GM21717 (cell line): ENCODE results near the gene ISYNA1.

Experiments used
- ATAC-seq: cut with Tn5 transposase; IDR thresholded peaks from one replicate; pipeline ENCODE4 v1.9.1; 2021; ENCODE audit warnings: mild to moderate bottlenecking, moderate library complexity; ENCODE audit not compliant: unreplicated experiment

The ISYNA1 gene

GRCh38 chr19:18397242-18398202, 40.4 kb downstream of the ISYNA1 start, which contains the start of gene LRRC25:
Gene LRRC25 (minus strand): TSS chr19:18397622. CDS start chr19:18396963, 659 bp downstream.
- ATAC-seq, result no peak

GRCh38 chr19:18396471-18397241, 41.3 kb downstream of the ISYNA1 start:
- ATAC-seq, result no peak

- no peak for ATAC-seq
Measured at GRCh38 chr19:18393836-18394235, 44.1 kb downstream of the ISYNA1 start.

- no peak for ATAC-seq
Measured at GRCh38 chr19:18392926-18393325, 45.0 kb downstream of the ISYNA1 start.

GRCh38 chr19:18392417-18392816, 45.5 kb downstream of the ISYNA1 start:
- no peak for ATAC-seq

GRCh38 chr19:18391509-18392075, 46.3 kb downstream of the ISYNA1 start:
- no peak for ATAC-seq

- ATAC-seq, result no peak
Measured at GRCh38 chr19:18390065-18390907, 47.6 kb downstream of the ISYNA1 start.

GRCh38 chr19:18389726-18390064, 48.2 kb downstream of the ISYNA1 start:
- no peak for ATAC-seq

GRCh38 chr19:18388960-18389725, 48.8 kb downstream of the ISYNA1 start:
- no peak for ATAC-seq

- ATAC-seq, result no peak
Measured at GRCh38 chr19:18388100-18388959, 49.6 kb downstream of the ISYNA1 start.

- no peak for ATAC-seq
Measured at GRCh38 chr19:18386543-18387271, 51.2 kb downstream of the ISYNA1 start.

- ATAC-seq, result no peak
Measured at GRCh38 chr19:18385675-18386542, 52.0 kb downstream of the ISYNA1 start, which contains the start of gene GDF15. Gene GDF15 (plus strand): TSS chr19:18386158. CDS start chr19:18386190, 32 bp downstream.

- ATAC-seq, result no peak
Measured at GRCh38 chr19:18385359-18385674, 52.6 kb downstream of the ISYNA1 start.

- no peak for ATAC-seq
Measured at GRCh38 chr19:18384775-18385174, 53.2 kb downstream of the ISYNA1 start.
